ENCODE results near the gene CLEC4G. TPM values are rescaled to one million over a fixed set of nuclear protein-coding genes. Genes with fewer than 3 reads are reported as not detected.

Gene CLEC4G
- polyA plus RNA-seq, 1 donor from 2014 or later = not detected

DNA sequence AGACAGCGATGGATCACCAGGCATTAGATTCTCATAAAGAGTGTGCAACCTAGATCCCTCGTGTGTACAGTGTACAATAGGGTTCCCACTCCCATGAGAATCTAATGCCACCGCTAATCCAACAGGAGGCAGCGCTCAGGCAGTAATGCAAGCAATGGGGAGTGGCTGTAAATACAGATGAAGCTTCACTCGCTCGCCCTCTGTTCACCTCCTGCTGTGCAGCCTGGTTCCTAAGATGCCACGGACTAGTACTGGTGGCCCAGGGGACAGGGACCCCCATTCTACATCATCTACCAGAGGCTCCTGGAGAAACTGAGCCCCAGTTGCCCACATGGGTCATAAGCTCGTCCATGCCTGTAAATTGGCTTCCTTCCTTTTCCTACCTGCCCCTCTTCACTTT lies 39.2 kb upstream of the CLEC4G start:
- no peaks in the 10 kb centered on the region for H4K20me1 ChIP-seq (ENCODE audit: insufficient read depth)
- H2AFZ ChIP-seq (ENCODE audit: low read depth, low read length) = no peak overlapping the region
- H3K9ac ChIP-seq (ENCODE audit: low read length) = no peak overlapping the region

DNA sequence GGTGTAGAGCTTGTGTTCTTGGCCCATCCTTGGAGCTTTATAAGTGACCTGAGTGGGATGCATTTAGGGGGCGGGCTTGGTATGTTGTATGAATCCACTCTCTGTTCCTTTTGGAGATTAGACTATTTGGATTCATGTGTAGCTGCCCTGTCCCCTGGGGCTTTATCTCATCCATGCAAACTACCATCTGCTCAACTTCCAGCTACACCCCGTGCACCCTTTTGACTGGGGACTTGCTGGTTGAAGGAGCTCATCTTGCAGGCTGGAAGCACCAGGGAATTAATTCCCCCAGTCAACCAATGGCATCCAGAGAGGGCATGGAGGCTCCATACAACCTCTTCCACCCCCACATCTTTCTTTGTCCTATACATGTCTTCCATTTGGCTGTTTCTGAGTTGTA lies 37.3 kb upstream of the CLEC4G start:
- H3K27me3 ChIP-seq (ENCODE audit: insufficient read depth, low read depth, low read length) = no peaks in the 10 kb centered on the region
- no peaks in the 10 kb centered on the region for H3K9me2 ChIP-seq (ENCODE audit: insufficient read depth, low read length)
- no peaks in the 10 kb centered on the region for H3K36me3 ChIP-seq (ENCODE audit: insufficient read depth, low read length)
- no peak overlapping the region for H3K4me2 ChIP-seq (ENCODE audit: low read length)
- no peak overlapping the region for H3K9ac ChIP-seq (ENCODE audit: low read length)
- no peaks in the 10 kb centered on the region for H3F3A ChIP-seq (ENCODE audit: insufficient read depth, low read length, poor library complexity, severe bottlenecking)
- no peaks in the 10 kb centered on the region for H3K79me2 ChIP-seq (replicated peaks; ENCODE audit: insufficient read depth, low read length)
- H3K27ac ChIP-seq (ENCODE audit: low read length) = no peak overlapping the region
- no peaks in the 10 kb centered on the region for H4K20me1 ChIP-seq (ENCODE audit: insufficient read depth)
- H3K4me3 ChIP-seq (ENCODE audit: low read length) = no peak overlapping the region
- H3K9me3 ChIP-seq (ENCODE audit: low read length) = no peaks in the 10 kb centered on the region
- no peak overlapping the region for H2AFZ ChIP-seq (ENCODE audit: low read depth, low read length)
- TF ChIP-seq, protein P1, sequence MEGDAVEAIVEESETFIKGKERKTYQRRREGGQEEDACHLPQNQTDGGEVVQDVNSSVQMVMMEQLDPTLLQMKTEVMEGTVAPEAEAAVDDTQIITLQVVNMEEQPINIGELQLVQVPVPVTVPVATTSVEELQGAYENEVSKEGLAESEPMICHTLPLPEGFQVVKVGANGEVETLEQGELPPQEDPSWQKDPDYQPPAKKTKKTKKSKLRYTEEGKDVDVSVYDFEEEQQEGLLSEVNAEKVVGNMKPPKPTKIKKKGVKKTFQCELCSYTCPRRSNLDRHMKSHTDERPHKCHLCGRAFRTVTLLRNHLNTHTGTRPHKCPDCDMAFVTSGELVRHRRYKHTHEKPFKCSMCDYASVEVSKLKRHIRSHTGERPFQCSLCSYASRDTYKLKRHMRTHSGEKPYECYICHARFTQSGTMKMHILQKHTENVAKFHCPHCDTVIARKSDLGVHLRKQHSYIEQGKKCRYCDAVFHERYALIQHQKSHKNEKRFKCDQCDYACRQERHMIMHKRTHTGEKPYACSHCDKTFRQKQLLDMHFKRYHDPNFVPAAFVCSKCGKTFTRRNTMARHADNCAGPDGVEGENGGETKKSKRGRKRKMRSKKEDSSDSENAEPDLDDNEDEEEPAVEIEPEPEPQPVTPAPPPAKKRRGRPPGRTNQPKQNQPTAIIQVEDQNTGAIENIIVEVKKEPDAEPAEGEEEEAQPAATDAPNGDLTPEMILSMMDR (IDR thresholded peaks at IDR 0.05; ENCODE audit: poor library complexity, severe bottlenecking) = no peak
- TF ChIP-seq EZH2 (IDR thresholded peaks at IDR 0.05; ENCODE audit: borderline replicate concordance, insufficient read depth, low read length, poor library complexity, severe bottlenecking) (no peak), EP300 (conservative IDR thresholded peaks at IDR 0.05; ENCODE audit: poor library complexity, severe bottlenecking) (no peak), SMC3 (conservative IDR thresholded peaks at IDR 0.05; ENCODE audit: poor library complexity) (no peak), MXI1 (conservative IDR thresholded peaks at IDR 0.05; ENCODE audit: poor library complexity, severe bottlenecking) (no peak), TAF1 (IDR thresholded peaks at IDR 0.05; ENCODE audit: low read depth) (no peak)

More for the DNA sequence above, 39.2 kb upstream of the CLEC4G start:
- no peak overlapping the region for H3K27ac ChIP-seq (ENCODE audit: low read length)
- H3K9me3 ChIP-seq (ENCODE audit: low read length) = no peaks in the 10 kb centered on the region
- H3K4me2 ChIP-seq (ENCODE audit: low read length) = no peak overlapping the region
- H3K36me3 ChIP-seq (ENCODE audit: insufficient read depth, low read length) = no peaks in the 10 kb centered on the region
- no peak for TF ChIP-seq RAD21 (conservative IDR thresholded peaks at IDR 0.05)
- no peak for TF ChIP-seq POLR2AphosphoS5 (IDR thresholded peaks at IDR 0.05)
- TF ChIP-seq TAF1 (IDR thresholded peaks at IDR 0.05; ENCODE audit: low read depth) = no peak
- no peak overlapping the region for H3K4me3 ChIP-seq (ENCODE audit: low read length)
- H3K9me2 ChIP-seq (ENCODE audit: insufficient read depth, low read length) = no peaks in the 10 kb centered on the region
- H3K27me3 ChIP-seq (ENCODE audit: insufficient read depth, low read depth, low read length) = no peaks in the 10 kb centered on the region
- H3K79me2 ChIP-seq (replicated peaks; ENCODE audit: insufficient read depth, low read length) = no peaks in the 10 kb centered on the region
- H3F3A ChIP-seq (ENCODE audit: insufficient read depth, low read length, poor library complexity, severe bottlenecking) = no peaks in the 10 kb centered on the region

DNA sequence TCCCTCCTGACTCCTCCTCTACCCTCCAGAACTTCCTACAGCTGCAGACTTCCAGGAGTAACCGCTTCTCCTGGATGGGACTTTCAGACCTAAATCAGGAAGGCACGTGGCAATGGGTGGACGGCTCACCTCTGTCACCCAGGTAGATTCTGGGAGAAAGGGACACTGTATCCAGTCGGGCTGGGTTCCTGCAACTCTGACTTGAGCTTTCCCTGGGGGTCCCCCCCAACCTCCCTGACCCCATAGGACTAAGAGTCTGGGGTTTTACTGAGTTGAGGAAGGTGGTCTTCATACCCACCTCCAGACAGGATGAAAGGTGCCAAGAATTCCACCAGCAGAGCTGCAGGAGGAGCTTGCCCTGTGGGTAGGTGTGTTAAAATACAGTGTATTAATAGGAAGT lies 35.6 kb upstream of the CLEC4G start:
- no peaks in the 10 kb centered on the region for H3K9me2 ChIP-seq (ENCODE audit: insufficient read depth, low read length)
- H3K4me3 ChIP-seq (ENCODE audit: low read length) = no peak overlapping the region
- H3K4me2 ChIP-seq (ENCODE audit: low read length) = no peak overlapping the region
- H3K9me3 ChIP-seq (ENCODE audit: low read length) = no peaks in the 10 kb centered on the region
- no peak for TF ChIP-seq EP300 (conservative IDR thresholded peaks at IDR 0.05; ENCODE audit: poor library complexity, severe bottlenecking)
- H4K20me1 ChIP-seq (ENCODE audit: insufficient read depth) = no peaks in the 10 kb centered on the region
- H3K79me2 ChIP-seq (replicated peaks; ENCODE audit: insufficient read depth, low read length) = no peaks in the 10 kb centered on the region
- no peak overlapping the region for H3K9ac ChIP-seq (ENCODE audit: low read length)
- no peaks in the 10 kb centered on the region for H3K36me3 ChIP-seq (ENCODE audit: insufficient read depth, low read length)
- H3K27me3 ChIP-seq (ENCODE audit: insufficient read depth, low read depth, low read length) = no peaks in the 10 kb centered on the region
- no peak overlapping the region for H2AFZ ChIP-seq (ENCODE audit: low read depth, low read length)
- H3K27ac ChIP-seq (ENCODE audit: low read length) = no peak overlapping the region
- H3F3A ChIP-seq (ENCODE audit: insufficient read depth, low read length, poor library complexity, severe bottlenecking) = no peaks in the 10 kb centered on the region

DNA sequence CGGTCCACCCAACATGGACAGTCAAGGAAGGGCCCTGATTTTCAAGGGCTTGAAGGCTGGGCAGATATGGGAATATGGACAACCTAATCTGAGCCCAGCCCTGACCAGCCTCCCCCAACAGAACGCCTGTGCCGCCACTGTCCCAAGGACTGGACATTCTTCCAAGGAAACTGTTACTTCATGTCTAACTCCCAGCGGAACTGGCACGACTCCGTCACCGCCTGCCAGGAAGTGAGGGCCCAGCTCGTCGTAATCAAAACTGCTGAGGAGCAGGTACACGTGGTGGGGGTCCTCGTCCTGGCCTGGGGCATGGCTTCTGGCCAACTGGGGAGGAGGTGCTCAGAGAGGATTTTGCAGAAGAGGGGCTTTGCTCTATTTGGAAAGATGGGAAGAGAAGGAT lies 34.6 kb upstream of the CLEC4G start:
- Histone ChIP-seq H3K27me3 (ENCODE audit: insufficient read depth, low read depth, low read length) (no peaks in the 10 kb centered on the region), H3K4me2 (ENCODE audit: low read length) (no peak overlapping the region), H3F3A (ENCODE audit: insufficient read depth, low read length, poor library complexity, severe bottlenecking) (no peaks in the 10 kb centered on the region), H3K9ac (ENCODE audit: low read length) (no peak overlapping the region), H3K9me2 (ENCODE audit: insufficient read depth, low read length) (no peaks in the 10 kb centered on the region), H3K4me3 (ENCODE audit: low read length) (no peak overlapping the region), H3K36me3 (ENCODE audit: insufficient read depth, low read length) (no peaks in the 10 kb centered on the region), H3K79me2 (replicated peaks; ENCODE audit: insufficient read depth, low read length) (no peaks in the 10 kb centered on the region), H3K9me3 (ENCODE audit: low read length) (no peaks in the 10 kb centered on the region), H3K27ac (ENCODE audit: low read length) (no peak overlapping the region), H4K20me1 (ENCODE audit: insufficient read depth) (no peaks in the 10 kb centered on the region), H2AFZ (ENCODE audit: low read depth, low read length) (no peak overlapping the region)
- no peak for TF ChIP-seq POLR2AphosphoS5 (IDR thresholded peaks at IDR 0.05)
- no peak for TF ChIP-seq MXI1 (conservative IDR thresholded peaks at IDR 0.05; ENCODE audit: poor library complexity, severe bottlenecking)
- TF ChIP-seq, protein P1 (IDR thresholded peaks at IDR 0.05; ENCODE audit: poor library complexity, severe bottlenecking) = no peak
- TF ChIP-seq, protein P2, sequence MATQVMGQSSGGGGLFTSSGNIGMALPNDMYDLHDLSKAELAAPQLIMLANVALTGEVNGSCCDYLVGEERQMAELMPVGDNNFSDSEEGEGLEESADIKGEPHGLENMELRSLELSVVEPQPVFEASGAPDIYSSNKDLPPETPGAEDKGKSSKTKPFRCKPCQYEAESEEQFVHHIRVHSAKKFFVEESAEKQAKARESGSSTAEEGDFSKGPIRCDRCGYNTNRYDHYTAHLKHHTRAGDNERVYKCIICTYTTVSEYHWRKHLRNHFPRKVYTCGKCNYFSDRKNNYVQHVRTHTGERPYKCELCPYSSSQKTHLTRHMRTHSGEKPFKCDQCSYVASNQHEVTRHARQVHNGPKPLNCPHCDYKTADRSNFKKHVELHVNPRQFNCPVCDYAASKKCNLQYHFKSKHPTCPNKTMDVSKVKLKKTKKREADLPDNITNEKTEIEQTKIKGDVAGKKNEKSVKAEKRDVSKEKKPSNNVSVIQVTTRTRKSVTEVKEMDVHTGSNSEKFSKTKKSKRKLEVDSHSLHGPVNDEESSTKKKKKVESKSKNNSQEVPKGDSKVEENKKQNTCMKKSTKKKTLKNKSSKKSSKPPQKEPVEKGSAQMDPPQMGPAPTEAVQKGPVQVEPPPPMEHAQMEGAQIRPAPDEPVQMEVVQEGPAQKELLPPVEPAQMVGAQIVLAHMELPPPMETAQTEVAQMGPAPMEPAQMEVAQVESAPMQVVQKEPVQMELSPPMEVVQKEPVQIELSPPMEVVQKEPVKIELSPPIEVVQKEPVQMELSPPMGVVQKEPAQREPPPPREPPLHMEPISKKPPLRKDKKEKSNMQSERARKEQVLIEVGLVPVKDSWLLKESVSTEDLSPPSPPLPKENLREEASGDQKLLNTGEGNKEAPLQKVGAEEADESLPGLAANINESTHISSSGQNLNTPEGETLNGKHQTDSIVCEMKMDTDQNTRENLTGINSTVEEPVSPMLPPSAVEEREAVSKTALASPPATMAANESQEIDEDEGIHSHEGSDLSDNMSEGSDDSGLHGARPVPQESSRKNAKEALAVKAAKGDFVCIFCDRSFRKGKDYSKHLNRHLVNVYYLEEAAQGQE (IDR thresholded peaks at IDR 0.05; ENCODE audit: borderline replicate concordance) = no peak
- no peak for TF ChIP-seq SMC3 (conservative IDR thresholded peaks at IDR 0.05; ENCODE audit: poor library complexity)
- TF ChIP-seq TAF1 (IDR thresholded peaks at IDR 0.05; ENCODE audit: low read depth) = no peak
- TF ChIP-seq EZH2 (IDR thresholded peaks at IDR 0.05; ENCODE audit: borderline replicate concordance, insufficient read depth, low read length, poor library complexity, severe bottlenecking) = no peak
- no peak for TF ChIP-seq EP300 (conservative IDR thresholded peaks at IDR 0.05; ENCODE audit: poor library complexity, severe bottlenecking)
- no peak for TF ChIP-seq RAD21 (conservative IDR thresholded peaks at IDR 0.05)

Measured in neural cell (in vitro differentiated cells).